Stimulated activated CD4-positive, alpha-beta T cell treated with anti-CD3 and anti-CD28 coated beads, Interleukin-1b, Interleukin-23, amount 100 ng/mL, for 24 hours (primary cell): Measurements from ENCODE around the gene SPPL2B.
"Not testable (repeated sequence)": the region's sequence is repeated elsewhere in the genome, so short reads cannot be mapped to it uniquely, and the experiment has no call there.

Source experiments
- DNase-seq, 4 experiments: peaks; one replicate each; pipeline ENCODE4 v3.0.0-alpha.2; 2020; ENCODE audit warnings: low read depth in 4 of 4, low spot score in 1 of 4

The SPPL2B gene

GRCh38 chr19:2338055-2338615 is 9.7 kb downstream of the SPPL2B start:
- no peak for DNase-seq

- no peak for DNase-seq
These were observed 10.5 kb downstream of the SPPL2B start for GRCh38 chr19:2338751-2339643.

DNA sequence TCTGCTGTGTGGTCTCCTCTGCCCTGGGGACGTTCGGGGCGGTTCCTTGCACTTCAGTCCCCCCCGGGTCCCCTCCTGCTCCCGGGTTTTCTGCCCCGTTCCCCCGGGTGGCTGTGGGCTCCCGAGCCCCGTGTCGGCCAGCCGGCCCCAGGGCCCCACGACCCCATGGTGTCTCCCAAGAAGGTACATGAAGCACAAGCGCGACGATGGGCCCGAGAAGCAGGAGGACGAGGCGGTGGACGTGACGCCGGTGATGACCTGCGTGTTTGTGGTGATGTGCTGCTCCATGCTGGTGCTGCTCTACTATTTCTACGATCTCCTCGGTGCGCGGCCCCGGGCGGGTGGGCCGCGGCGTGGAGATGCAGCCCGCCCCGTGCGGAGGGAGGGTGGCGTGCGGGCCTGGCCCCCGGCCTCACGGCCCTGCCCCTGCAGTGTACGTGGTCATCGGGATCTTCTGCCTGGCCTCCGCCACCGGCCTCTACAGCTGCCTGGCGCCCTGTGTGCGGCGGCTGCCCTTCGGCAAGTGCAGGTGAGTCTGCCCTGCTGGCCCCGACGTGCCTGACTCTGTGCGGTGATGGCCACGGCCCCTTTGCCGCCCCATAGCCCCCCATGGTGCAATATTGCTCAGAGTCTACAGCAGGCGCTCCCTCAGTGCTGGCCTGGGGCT is 11.3 kb downstream of the SPPL2B start:
- no peak for DNase-seq

- no peak for DNase-seq
These were observed 12.2 kb downstream of the SPPL2B start for GRCh38 chr19:2340496-2341243.

DNA sequence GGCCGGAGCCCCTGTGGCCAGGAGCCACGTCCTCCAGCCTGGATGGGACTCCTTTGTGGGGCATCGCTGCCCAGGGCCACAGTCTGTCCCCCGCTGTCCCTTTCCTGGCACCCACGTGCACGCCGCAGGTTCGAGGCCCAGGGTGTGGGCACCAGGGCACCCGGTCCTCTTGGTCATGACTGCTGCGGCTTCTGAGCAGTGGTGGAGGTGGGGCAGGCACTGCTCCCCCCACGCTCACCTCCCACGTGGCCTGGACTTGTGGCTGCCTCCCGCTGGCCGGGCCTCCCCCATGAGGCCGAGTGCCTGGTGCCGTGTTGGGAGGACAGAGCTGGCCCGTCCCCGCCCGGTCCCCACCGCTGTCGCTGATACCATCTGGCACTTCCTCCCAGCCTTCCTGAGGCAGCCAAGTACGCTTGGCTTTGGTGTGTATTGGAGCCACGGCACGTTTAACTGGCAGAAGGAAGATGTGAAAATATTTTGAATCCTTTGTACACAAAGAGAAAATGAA is 12.8 kb downstream of the SPPL2B start:
- DNase-seq, result no peak

- no peak for DNase-seq
These were observed 13.5 kb downstream of the SPPL2B start for GRCh38 chr19:2341982-2342381.

GRCh38 chr19:2342656-2343288 is 14.3 kb downstream of the SPPL2B start:
- DNase-seq, result no peak

DNA sequence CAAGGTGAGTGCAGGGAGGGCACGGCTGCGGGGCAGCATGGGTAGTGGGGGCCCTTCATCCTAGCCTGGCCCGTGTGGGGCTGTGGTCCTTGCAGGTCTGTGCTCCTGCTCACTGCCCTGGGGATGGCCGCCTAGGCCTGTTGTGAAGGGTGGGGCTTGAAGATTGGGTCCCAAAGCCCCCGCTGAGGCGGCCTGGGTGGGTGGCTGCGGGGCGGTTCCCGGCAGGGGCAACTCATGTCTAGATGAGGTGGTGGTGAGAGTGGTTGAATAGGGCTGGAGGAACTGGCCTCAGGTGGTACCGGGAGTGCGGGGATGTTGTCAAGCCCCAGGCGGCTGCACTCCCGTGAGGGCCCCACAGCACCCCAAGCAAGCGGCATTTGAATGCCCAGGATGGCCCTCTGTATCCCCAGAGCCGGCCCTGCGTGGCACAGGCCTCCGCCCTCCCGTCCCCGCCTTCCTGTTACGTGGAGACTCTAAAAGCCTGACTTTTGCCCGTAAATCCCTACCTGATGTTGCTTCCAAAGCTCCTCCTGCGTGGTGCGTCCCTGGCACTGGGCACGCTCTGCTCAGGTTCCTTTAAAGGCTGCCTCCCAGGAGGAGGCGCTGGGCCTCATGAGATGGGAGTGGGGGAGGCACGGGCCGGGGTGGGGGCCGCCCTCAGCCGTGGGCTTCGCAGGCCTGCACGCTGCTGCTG is 15.0 kb downstream of the SPPL2B start:
- DNase-seq, result no peak

GRCh38 chr19:2344381-2344870 is 15.9 kb downstream of the SPPL2B start:
- no peak for DNase-seq

- no peak for DNase-seq
These were observed 16.6 kb downstream of the SPPL2B start for GRCh38 chr19:2345076-2345475.

DNA sequence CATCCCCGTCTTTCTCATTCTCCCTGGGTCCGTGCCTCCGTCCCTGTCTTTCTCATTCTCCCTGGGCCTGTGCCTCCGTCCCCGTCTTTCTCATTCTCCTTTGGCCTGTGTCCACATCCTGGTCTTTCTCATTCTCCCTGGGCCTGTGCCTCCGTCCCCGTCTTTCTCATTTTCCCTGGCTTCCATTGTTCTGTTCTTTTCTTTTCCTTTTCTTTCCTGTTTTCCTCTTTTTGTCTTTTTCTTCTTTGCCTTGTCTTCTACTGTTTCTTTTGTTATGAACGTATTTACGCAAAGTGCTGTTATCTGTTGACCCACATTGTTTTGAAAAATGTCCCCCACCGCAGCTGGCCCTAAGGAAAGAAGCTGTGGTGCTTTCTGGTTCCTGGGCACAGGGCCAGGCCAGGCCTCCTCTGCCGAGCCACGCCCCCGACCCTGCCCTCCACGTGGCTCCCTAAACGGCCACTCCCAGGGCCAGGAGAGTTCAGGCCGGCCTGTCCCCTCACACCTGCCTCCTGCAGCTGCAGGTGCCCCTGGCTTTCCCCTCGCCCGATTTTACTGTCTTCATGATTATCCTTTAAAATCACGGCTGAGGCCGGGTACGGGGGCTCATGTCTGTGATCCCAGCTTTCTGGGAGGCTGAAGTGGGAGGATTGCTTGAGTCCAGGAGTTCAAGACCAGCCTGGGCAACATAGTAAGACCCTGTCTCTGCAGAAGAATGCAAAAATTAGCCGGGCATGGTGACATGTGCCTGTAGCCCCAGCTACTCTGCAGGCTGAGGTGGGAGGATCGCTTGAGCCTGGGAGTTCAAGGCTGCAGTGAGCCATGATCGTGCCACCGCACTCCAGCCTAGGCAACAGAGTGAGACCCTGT is 17.5 kb downstream of the SPPL2B start:
- DNase-seq, result no peak

DNA sequence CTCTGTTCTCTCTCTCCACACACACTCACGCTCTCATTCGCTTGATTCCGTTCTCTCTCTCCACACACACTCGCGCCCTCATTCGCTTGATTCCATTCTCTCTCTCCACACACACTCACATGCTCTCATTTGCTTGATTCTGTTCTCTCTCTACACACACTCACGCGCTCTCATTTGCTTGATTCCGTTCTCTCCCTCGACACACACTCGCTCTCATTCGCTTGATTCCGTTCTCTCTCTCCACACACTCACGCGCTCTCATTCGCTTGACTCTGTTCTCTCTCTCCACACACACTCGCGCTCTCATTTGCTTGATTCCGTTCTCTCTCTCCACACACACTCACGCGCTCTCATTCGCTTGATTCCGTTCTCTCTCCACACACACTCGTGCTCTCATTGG is 21.3 kb downstream of the SPPL2B start:
- DNase-seq, result not testable (repeated sequence)

DNA sequence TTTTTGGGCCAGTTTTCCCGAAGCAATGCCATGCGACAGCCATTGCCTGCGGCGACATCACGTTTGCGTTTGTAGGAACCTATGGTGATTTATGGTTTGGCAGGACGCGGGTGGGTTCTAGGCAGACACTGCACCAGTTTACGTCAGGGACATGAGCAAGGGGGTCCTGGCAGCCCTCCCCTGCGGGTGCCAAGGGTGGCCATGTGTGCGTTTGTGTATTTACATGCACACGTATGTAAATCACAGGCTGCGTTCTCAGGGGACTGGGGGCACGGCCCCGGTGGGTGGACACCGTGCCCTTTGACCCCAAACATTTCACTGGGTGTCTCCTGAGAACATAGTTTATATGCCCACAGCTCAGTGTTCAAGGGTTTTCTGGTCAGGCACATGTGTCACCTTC is 22.2 kb downstream of the SPPL2B start:
- DNase-seq, result no peak

DNA sequence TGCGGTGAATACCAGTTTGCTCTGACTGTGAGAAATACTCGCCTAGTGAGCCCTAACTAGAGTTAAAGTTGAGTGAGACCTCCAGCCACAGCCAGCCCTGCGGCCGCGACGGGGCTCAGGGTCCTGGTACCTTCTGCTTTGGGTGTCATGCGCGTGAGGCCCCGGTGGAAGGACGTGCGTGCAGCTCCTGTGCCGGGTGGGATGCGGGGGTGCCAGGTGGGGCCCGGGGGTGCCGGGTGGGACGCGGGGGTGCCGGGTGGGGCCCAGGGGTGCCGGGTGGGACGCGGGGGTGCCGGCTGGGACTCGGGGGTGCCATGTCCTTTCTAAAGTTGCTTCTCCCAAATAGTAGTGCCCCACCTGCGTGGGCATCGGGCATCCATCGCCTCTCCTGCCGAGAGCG is 23.1 kb downstream of the SPPL2B start:
- no peak for DNase-seq

DNA sequence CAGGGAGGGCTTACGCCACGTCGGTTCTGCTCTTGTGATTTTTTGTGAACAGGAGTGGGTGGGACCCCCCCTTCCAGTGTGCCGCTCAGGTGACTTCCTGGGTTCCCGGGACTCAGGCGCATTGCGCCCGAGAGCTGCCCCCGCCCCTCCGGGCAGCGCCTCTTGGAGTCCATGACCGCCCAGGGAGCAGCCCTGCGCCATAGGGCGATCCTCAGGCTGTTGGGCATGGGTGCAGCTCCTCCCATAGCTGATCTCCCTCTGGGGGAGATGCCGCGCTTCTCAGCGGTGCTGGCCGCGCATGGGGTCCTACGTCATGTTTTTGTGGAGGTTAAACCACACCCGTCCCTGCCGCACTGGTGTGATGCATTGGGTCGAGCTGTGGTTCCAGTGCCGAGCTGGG is 23.6 kb downstream of the SPPL2B start:
- no peak for DNase-seq

GRCh38 chr19:2353159-2353886 is 24.8 kb downstream of the SPPL2B start:
- DNase-seq, result no peak

- DNase-seq, result no peak
These were observed 25.6 kb downstream of the SPPL2B start for GRCh38 chr19:2353887-2354592.

DNA sequence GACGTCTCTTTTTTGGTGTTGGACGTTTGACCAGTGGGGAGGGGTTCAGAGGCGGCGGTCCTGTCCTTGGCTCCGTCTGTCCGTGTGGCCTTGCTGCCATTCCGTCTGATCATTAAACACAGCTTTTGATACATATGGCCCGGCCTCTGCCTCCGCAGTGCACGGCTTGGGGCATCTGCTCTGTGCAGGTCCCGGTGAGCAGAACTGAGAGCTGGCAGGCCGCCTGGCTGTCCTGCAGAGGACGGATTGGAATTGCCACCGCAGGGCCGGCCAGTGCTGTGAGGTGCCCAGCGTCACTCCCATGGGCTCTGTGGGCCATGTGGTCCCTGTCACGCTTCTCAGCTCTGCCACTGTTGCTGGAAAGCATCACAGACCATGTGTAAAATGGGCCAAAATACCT is 26.2 kb downstream of the SPPL2B start:
- DNase-seq, result no peak
